ENCODE measurements around the gene DDOST. TPM values are rescaled to one million over a fixed set of nuclear protein-coding genes. Genes with fewer than 3 reads are reported as not detected.
"Not testable (repeated sequence)": the region's sequence is repeated elsewhere in the genome, so short reads cannot be mapped to it uniquely, and the experiment has no call there.

The DDOST gene
- total RNA-seq, 1 donor from 2014 or later = 142 TPM

DNA sequence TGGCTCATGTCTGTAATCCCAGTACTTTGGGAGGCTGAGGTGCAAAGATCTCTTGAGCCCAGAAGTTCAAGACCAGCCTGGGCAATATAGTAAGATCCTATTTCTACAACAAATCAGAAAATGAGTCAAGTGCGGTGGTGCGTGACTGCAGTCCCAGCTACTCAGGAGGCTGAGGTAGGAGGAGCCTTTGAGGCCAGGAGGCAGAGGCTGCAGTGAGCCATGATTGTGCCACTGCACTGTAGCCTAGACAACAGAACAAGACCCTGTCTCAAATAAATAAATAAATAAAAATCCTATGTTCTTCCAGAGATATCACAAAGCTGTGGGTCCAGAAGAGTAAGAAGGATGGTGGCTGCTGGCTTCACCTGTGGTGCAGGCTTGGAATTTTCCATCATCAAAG, 50.2 kb downstream of the DDOST start:
- no peak overlapping the region for H3K4me3 ChIP-seq
- intact Hi-C loops (cut with DNase I) = no loop called here
- H3K4me1 ChIP-seq = peaks cover 0 to 7% of the 10 kb centered on the region in 2 donors
- no peak for TF ChIP-seq CTCF (IDR thresholded peaks at IDR 0.05)
- no peaks in the 10 kb centered on the region for H3K27me3 ChIP-seq
- H3K27ac ChIP-seq = no peak overlapping the region
- H3K36me3 ChIP-seq = no peaks in the 10 kb centered on the region
- DNase-seq (ENCODE audit: low spot score in 2 of 2) = no peak
- H3K9me3 ChIP-seq = no peaks in the 10 kb centered on the region

GRCh38 chr1:20609541-20609940, 51.6 kb downstream of the DDOST start:
- H3K36me3 ChIP-seq = no peaks in the 10 kb centered on the region
- intact Hi-C loops (cut with DNase I) = no loop called here

GRCh38 chr1:20606801-20607570, 54.2 kb downstream of the DDOST start:
- H3K27ac ChIP-seq; H3K36me3 ChIP-seq; intact Hi-C loops (cut with DNase I); DNase-seq (ENCODE audit: low spot score in 2 of 2); H3K4me3 ChIP-seq; H3K9me3 ChIP-seq; H3K4me1 ChIP-seq; H3K27me3 ChIP-seq: not testable (repeated sequence)

More at GRCh38 chr1:20609541-20609940, 51.6 kb downstream of the DDOST start:
- TF ChIP-seq CTCF (IDR thresholded peaks at IDR 0.05) = no peak
- Histone ChIP-seq H3K4me1 (peaks cover 0 to 5% of the 10 kb centered on the region in 2 donors), H3K4me3 (no peak overlapping the region), H3K27me3 (no peaks in the 10 kb centered on the region), H3K9me3 (no peaks in the 10 kb centered on the region), H3K27ac (no peak overlapping the region)
- DNase-seq (ENCODE audit: low spot score in 2 of 2) = no peak

- no peaks in the 10 kb centered on the region for H3K9me3 ChIP-seq
- H3K36me3 ChIP-seq = no peaks in the 10 kb centered on the region
- no peak overlapping the region for H3K27ac ChIP-seq
- no peak for TF ChIP-seq CTCF (IDR thresholded peaks at IDR 0.05)
- no peak overlapping the region for H3K4me3 ChIP-seq
- intact Hi-C loops (cut with DNase I) = no loop called here
- DNase-seq (ENCODE audit: low spot score in 2 of 2) = no peak
- H3K27me3 ChIP-seq = no peaks in the 10 kb centered on the region
- no peaks in the 10 kb centered on the region for H3K4me1 ChIP-seq
Observed at GRCh38 chr1:20604678-20605077, 56.5 kb downstream of the DDOST start.

DNA sequence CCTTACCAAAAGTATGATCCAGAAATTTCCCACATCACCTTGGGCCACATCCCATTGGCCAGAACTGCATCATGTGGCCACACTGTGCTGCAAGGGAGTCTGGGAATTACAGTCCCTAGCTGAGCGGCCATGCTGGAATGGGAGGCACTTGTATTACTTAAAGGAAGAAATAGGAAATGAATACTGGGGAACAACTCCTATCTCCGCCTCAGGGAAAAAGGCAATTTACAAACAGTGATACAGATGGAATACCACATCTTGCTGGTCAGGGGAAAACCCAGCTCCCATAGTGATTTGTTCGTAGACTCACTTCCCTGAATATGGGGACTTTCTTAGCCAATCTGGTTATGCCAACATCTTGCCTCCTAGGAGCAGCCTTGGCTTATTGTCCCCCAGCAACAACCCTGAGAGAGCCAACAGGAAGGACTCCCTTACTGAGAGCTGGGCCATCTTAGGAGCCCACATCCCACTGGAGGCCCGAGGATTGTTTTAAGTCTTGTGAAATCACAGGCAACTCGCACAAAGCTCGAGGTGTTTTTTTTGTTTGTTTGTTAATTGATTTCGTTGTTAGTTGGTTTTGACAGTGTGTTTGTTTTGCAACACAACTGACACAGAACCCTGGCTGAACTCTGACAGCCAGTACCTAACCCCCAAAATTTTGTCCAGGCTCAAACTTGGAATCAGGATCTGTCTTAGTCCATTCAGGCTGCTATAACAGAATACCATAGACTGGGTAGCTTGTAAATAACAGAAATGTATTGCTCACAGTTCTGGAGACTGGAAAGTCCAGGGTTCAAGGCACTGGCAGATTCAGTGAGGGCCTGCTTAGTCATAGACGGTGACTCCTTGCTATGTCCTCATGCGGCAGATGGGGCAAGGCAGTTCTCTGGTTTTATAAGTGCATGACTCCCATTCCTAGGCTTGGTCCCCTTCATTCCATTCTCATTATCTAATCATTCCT, 57.4 kb downstream of the DDOST start:
- intact Hi-C loops (cut with DNase I) = no loop called here
- Histone ChIP-seq H3K27ac (no peak overlapping the region), H3K36me3 (no peaks in the 10 kb centered on the region), H3K27me3 (no peaks in the 10 kb centered on the region), H3K9me3 (no peaks in the 10 kb centered on the region), H3K4me1 (no peaks in the 10 kb centered on the region), H3K4me3 (no peak overlapping the region)
- TF ChIP-seq CTCF (IDR thresholded peaks at IDR 0.05) = no peak
- no peak for DNase-seq (ENCODE audit: low spot score in 2 of 2)
